GM04503 (cell line): ENCODE results near the gene DNAJC2.
"Not testable (repeated sequence)": the region's sequence is repeated elsewhere in the genome, so short reads cannot be mapped to it uniquely, and the experiment has no call there.

ENCODE experiments used
- DNase-seq: peaks from one replicate; pipeline ENCODE4 v3.0.0-alpha.2; 2012; ENCODE audit warnings: low read depth

Gene DNAJC2

GRCh38 chr7:103266229-103266628 lies 78.3 kb downstream of the DNAJC2 start:
- not testable (repeated sequence) for DNase-seq

GRCh38 chr7:103264054-103264453 lies 80.5 kb downstream of the DNAJC2 start:
- not testable (repeated sequence) for DNase-seq
